OCI-LY3 (cell line): ENCODE results near the gene CCRL2.

Experiments used
- CTCF ChIP-seq: fragments of 200-600, 300-600 bp; sonication (generic); IDR thresholded peaks from 2 replicates; pipeline ENCODE4 v1.5.1; 2014; ENCODE audit warnings: antibody characterized with exemption, low read length, low read depth
- EZH2phosphoT487 ChIP-seq: fragments of 200-600 bp; shearing (Covaris generic); IDR thresholded peaks from 2 replicates; pipeline ENCODE4 v1.6.1; 2018; ENCODE audit warnings: antibody characterized with exemption, mixed run types, low read depth

DNA sequence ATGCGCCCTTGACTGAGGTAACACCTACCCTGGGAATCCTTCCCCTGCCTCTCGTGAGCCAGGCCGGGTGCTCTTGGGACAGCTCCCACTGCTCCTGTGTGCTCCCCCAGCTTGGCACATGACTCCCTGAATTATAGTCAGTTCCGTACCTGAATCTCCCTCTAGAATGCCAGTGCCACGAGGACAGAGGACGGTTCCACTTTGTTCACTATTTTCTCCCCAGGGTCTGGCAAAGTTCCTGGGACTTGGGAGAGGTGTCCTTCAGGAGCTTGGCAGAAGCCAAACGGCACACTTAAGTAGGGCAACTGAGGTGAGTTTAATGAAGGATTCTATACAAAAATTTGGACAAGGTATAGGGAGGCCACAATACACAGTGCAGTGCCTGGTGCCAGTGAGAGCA lies 9.9 kb upstream of the CCRL2 start:
- no peak for TF ChIP-seq CTCF
- no peak for TF ChIP-seq EZH2phosphoT487
